GM12891 (cell line): Measurements from ENCODE around the gene SMYD4.

Experiments
- POLR2A ChIP-seq: IDR thresholded peaks from 2 replicates; pipeline ENCODE4 v1.6.1; 2011; ENCODE audit warnings: low read depth, low read length, control low read depth
- POLR2AphosphoS5 ChIP-seq: IDR thresholded peaks from 2 replicates; pipeline ENCODE4 v1.6.1; 2011; ENCODE audit warnings: low read depth, low read length, control low read depth
- POU2F2 ChIP-seq: IDR thresholded peaks from 2 replicates; pipeline ENCODE4 v1.6.1; 2011; ENCODE audit warnings: low read depth, mild to moderate bottlenecking, control low read depth, low read length, moderate library complexity

DNA sequence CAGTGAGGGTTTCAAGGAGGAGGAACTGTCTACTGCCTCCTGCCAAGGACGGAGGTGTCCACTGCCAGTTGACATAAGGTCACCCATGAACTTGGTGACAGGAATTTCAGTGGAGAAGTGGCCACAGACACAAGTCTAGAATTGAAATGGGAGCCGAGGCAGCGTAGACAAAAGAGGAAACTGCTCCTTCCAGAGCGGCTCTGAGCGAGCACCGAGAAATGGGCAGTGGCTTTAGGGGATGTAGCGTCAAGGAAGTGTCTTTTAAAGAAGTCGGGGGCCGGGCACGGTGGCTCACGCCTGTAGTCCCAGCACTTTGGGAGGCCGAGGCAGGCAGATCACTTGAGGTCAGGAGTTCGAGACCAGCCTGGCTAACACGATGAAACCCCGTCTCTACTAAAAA lies 70.9 kb downstream of the SMYD4 start:
- TF ChIP-seq POLR2AphosphoS5 (no peak), POLR2A (no peak), POU2F2 (no peak)
